GM12878 (cell line): ENCODE results near the gene EIF2D. TPM values are rescaled to one million over a fixed set of nuclear protein-coding genes. Genes with fewer than 3 reads are reported as not detected.

Source experiments
- BCL11A ChIP-seq: IDR thresholded peaks from 2 replicates; pipeline ENCODE4 v1.6.1; 2011; ENCODE audit warnings: low read depth, low read length
- BMI1 ChIP-seq: fragments of 450-650 bp; IDR thresholded peaks from 2 replicates; pipeline ENCODE4 v1.6.1; 2016; ENCODE audit warnings: mild to moderate bottlenecking, moderate library complexity, borderline replicate concordance
- FOXK2 ChIP-seq: fragments of 450-650 bp; IDR thresholded peaks from 2 replicates; pipeline ENCODE4 v1.6.1; 2017; ENCODE audit warnings: mild to moderate bottlenecking, moderate library complexity
- FOXM1 ChIP-seq: IDR thresholded peaks from 2 replicates; pipeline ENCODE4 v1.6.1; 2012; ENCODE audit warnings: low read depth, mild to moderate bottlenecking, inconsistent platforms, low read length, moderate library complexity
- GABPA ChIP-seq: IDR thresholded peaks from 2 replicates; pipeline ENCODE4 v1.6.1; 2014; ENCODE audit warnings: antibody characterized with exemption, low read depth, mild to moderate bottlenecking, inconsistent platforms
- KAT2A ChIP-seq: conservative IDR thresholded peaks from 2 replicates; pipeline ENCODE4 v1.6.1; 2011; ENCODE audit warnings: low read depth, low read length; ENCODE audit not compliant: control insufficient read depth
- MXI1 ChIP-seq: fragments of 150-350 bp; IDR thresholded peaks from 2 replicates; pipeline ENCODE4 v1.6.1; 2011; ENCODE audit warnings: low read depth, mild to moderate bottlenecking, inconsistent platforms, low read length, improper control_type of control experiment
- NBN ChIP-seq: fragments of 450-650 bp; IDR thresholded peaks from 2 replicates; pipeline ENCODE4 v1.6.1; 2016
- NR2C2 ChIP-seq: IDR thresholded peaks from 2 replicates; pipeline ENCODE4 v1.6.1; 2011; ENCODE audit warnings: borderline replicate concordance, low read depth; ENCODE audit not compliant: control insufficient read depth, insufficient read length
- PAX8 ChIP-seq: fragments of 450-650 bp; IDR thresholded peaks from 2 replicates; pipeline ENCODE4 v1.6.1; 2017; ENCODE audit warnings: mild to moderate bottlenecking, moderate library complexity
- POLR2A ChIP-seq: IDR thresholded peaks from 2 replicates; pipeline ENCODE4 v1.6.1; 2011; ENCODE audit warnings: low read depth, mild to moderate bottlenecking, low read length
- RELA ChIP-seq: fragments of 450-650 bp; IDR thresholded peaks from 2 replicates; pipeline ENCODE4 v1.8.0; 2014; ENCODE audit warnings: borderline replicate concordance; ENCODE audit not compliant: partially characterized antibody
- RFX5 ChIP-seq: IDR thresholded peaks from 2 replicates; pipeline ENCODE4 v1.6.1; 2011; ENCODE audit warnings: low read depth, low read length, improper control_type of control experiment
- YY1 ChIP-seq: IDR thresholded peaks from 2 replicates; pipeline ENCODE4 v1.6.1; 2011; ENCODE audit warnings: low read depth, mild to moderate bottlenecking, low read length
- ZNF274 ChIP-seq: IDR thresholded peaks from one replicate; pipeline ENCODE4 v1.8.0; 2011; ENCODE audit not compliant: insufficient read length, insufficient read depth
- polyA plus RNA-seq, 11 experiments: library from polyadenylated mRNA; depleted of rRNA in 4 of 11; unstranded in 6 of 11; stranded (reverse) in 5 of 11; fragments of >200 nt; fragmentation: Nextera tagmentation in 4 of 11; fragmentation: Illumina TruSeq in 1 of 11; extraction: Ambion mirVana in 4 of 11; extraction: Trizol in 1 of 11; gene quantifications; 1 replicate in 1 of 11; 2 replicates in 10 of 11; pipeline versions ENCODE4 v1.2.1 to v1.2.3, GENCODE V29; 2011 to 2016; ENCODE audit warnings: inconsistent platforms in 2 of 11, missing spikeins in 2 of 11, low read depth in 1 of 11
- total RNA-seq, 4 experiments: library from RNA; depleted of rRNA in 3 of 4; stranded (reverse); fragments of >200 nt in 3 of 4; fragmentation: Illumina TruSeq in 1 of 4; extraction: Trizol in 1 of 4; gene quantifications; 2 replicates each; pipeline versions ENCODE4 v1.2.1 to v1.2.3, GENCODE V29; 2013 to 2021
- TF ChIP-seq, protein P1 (sequence below): fragments of 450-650 bp; formaldehyde crosslinking; IDR thresholded peaks from 2 replicates; pipeline ENCODE4 v1.5.0; 2022; ENCODE audit warnings: mild to moderate bottlenecking, missing genetic modification characterization
- TF ChIP-seq, protein P2 (sequence below): fragments of 450-650 bp; IDR thresholded peaks from 2 replicates; pipeline ENCODE4 v1.6.1; 2016; ENCODE audit warnings: mild to moderate bottlenecking

The EIF2D gene
- total and polyA plus RNA-seq, 10 of the 15 experiments (the other 5 are each of a cell fraction or from before 2014, with no cell fraction given): 65.2 to 133 (median 79.0) TPM

DNA sequence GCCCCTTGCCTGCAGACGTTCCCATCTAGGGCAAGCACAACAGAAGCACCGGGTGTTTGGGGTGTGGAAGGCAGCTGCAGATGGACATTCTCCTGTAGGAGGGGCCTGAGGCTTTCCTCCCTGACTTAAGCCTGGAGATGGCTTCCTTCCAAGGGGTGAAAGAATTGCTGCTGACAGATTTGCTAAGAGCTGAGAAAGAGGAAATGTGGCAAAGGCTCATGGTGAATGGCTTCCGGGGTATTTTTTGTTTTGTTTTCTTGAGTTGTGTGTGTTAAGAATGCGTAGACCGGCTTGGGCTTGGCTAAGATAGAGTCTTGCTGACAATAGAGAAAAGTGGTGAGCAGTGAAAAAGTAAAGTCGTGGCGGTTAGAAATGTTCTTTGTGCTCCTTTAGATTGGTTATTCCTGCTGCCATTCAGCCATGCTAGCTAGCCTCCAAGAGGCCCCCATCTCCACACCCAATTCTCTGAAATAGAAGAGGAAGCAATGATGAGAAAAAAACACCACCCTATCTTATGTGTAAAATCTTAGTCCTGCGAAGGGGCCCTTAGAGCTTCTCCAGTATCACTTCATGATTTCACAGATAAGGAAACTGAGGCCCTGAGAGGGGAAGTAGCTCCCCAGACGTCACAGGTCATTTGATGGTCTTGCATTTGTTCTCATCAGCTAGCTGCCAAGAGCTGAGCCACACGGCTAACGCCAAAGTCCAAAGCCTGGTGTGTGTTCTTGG is 36.9 kb downstream of the EIF2D start (continued):
- TF ChIP-seq, protein P1, sequence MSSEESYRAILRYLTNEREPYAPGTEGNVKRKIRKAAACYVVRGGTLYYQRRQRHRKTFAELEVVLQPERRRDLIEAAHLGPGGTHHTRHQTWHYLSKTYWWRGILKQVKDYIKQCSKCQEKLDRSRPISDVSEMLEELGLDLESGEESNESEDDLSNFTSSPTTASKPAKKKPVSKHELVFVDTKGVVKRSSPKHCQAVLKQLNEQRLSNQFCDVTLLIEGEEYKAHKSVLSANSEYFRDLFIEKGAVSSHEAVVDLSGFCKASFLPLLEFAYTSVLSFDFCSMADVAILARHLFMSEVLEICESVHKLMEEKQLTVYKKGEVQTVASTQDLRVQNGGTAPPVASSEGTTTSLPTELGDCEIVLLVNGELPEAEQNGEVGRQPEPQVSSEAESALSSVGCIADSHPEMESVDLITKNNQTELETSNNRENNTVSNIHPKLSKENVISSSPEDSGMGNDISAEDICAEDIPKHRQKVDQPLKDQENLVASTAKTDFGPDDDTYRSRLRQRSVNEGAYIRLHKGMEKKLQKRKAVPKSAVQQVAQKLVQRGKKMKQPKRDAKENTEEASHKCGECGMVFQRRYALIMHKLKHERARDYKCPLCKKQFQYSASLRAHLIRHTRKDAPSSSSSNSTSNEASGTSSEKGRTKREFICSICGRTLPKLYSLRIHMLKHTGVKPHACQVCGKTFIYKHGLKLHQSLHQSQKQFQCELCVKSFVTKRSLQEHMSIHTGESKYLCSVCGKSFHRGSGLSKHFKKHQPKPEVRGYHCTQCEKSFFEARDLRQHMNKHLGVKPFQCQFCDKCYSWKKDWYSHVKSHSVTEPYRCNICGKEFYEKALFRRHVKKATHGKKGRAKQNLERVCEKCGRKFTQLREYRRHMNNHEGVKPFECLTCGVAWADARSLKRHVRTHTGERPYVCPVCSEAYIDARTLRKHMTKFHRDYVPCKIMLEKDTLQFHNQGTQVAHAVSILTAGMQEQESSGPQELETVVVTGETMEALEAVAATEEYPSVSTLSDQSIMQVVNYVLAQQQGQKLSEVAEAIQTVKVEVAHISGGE (CRISPR knock-in tag): no peak
- TF ChIP-seq FOXM1 (no peak), MXI1 (peak; percentile 50; the same call in 1 of the 2 replicates), NR2C2 (no peak), KAT2A (no peak), GABPA (peak; percentile 74), FOXK2 (no peak), NBN (no peak; the same call in 1 of the 2 replicates), POLR2A (no peak), BMI1 (no peak), BCL11A (no peak), RELA (no peak), ZNF274 (no peak), PAX8 (no peak), YY1 (peak; percentile 61), RFX5 (no peak)
- TF ChIP-seq, protein P2, sequence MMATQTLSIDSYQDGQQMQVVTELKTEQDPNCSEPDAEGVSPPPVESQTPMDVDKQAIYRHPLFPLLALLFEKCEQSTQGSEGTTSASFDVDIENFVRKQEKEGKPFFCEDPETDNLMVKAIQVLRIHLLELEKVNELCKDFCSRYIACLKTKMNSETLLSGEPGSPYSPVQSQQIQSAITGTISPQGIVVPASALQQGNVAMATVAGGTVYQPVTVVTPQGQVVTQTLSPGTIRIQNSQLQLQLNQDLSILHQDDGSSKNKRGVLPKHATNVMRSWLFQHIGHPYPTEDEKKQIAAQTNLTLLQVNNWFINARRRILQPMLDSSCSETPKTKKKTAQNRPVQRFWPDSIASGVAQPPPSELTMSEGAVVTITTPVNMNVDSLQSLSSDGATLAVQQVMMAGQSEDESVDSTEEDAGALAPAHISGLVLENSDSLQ: peak; percentile 85
